Ectodermal cell (in vitro differentiated cells): Measurements from ENCODE around the gene PHYHIPL. TPM values are rescaled to one million over a fixed set of nuclear protein-coding genes. Genes with fewer than 3 reads are reported as not detected.

Experiments used
- H3K27ac ChIP-seq: 2 replicates; pipeline ENCODE4 v1.7.0; 2013; ENCODE audit warnings: mild to moderate bottlenecking, low read depth, low read length; ENCODE audit not compliant: insufficient read depth, poor library complexity, severe bottlenecking
- H3K27me3 ChIP-seq: 2 replicates; pipeline ENCODE4 v1.7.0; 2013; ENCODE audit warnings: mild to moderate bottlenecking, low read length; ENCODE audit not compliant: insufficient read depth, control insufficient read depth, poor library complexity, severe bottlenecking
- H3K36me3 ChIP-seq: one replicate; pipeline ENCODE4 v1.7.0; 2013; ENCODE audit warnings: low read length; ENCODE audit not compliant: control insufficient read depth, insufficient read depth
- H3K4me1 ChIP-seq: one replicate; pipeline ENCODE4 v1.7.0; 2013; ENCODE audit warnings: low read length; ENCODE audit not compliant: control insufficient read depth, insufficient read depth
- H3K4me3 ChIP-seq: 2 replicates; pipeline ENCODE4 v1.7.0; 2013; ENCODE audit warnings: low read depth, low read length, control low read depth; ENCODE audit not compliant: insufficient read depth
- H3K9me3 ChIP-seq: 2 replicates; pipeline ENCODE4 v1.7.0; 2013; ENCODE audit warnings: mild to moderate bottlenecking, low read length, moderate library complexity; ENCODE audit not compliant: control insufficient read depth
- WGBS, 2 experiments: methylation state at CpG; one replicate each; pipeline ENCODE4 v1.1.7; 2013; ENCODE audit warnings: missing lambda C conversion rate in 2 of 2; 5-methylcytosine and 5-hydroxymethylcytosine counted together
- polyA plus RNA-seq, 4 experiments: library from polyadenylated mRNA; stranded (reverse); fragments of 50-300 nt; gene quantifications; one replicate each; pipeline ENCODE4 v1.2.3, GENCODE V29; 2013

Gene PHYHIPL
- 3.9 TPM for polyA plus RNA-seq (2013, experiment 1 of 4)
- 2.1 TPM for polyA plus RNA-seq (2013, experiment 2 of 4)
- polyA plus RNA-seq (2013, experiment 3 of 4): 2.8 TPM
- polyA plus RNA-seq (2013, experiment 4 of 4): 2.2 TPM

GRCh38 chr10:59176241-59177030 is at the start of gene PHYHIPL:
PHYHIPL (plus strand) TSS chr10:59176643; CDS start chr10:59176854, 211 bp downstream.
- Histone ChIP-seq H3K4me1 (no peaks in the 10 kb centered on the region), H3K27ac (peak within 1 kb of the TSS; percentile 65), H3K27me3 (peaks cover 49% of the 10 kb centered on the region), H3K9me3 (no peaks in the 10 kb centered on the region), H3K36me3 (no peaks in the 10 kb centered on the region), H3K4me3 (peak within 1 kb of the TSS; percentile 39)
- 1% methylated on average over 90 of the region's 90 CpGs for WGBS, 2 experiments

- no peaks in the 10 kb centered on the region for H3K27me3 ChIP-seq
- peaks cover 8% of the 10 kb centered on the region for H3K4me1 ChIP-seq
- no peak overlapping the region for H3K4me3 ChIP-seq
- WGBS, 2 experiments: 90 to 91% methylated on average over 3 of the region's 3 CpGs
- no peak overlapping the region for H3K27ac ChIP-seq
- no peaks in the 10 kb centered on the region for H3K36me3 ChIP-seq
- no peaks in the 10 kb centered on the region for H3K9me3 ChIP-seq
Observed at GRCh38 chr10:59126991-59127390, 49.5 kb upstream of the PHYHIPL start.

GRCh38 chr10:59127991-59128390 is 48.5 kb upstream of the PHYHIPL start:
- H3K27ac ChIP-seq: no peak overlapping the region
- H3K4me3 ChIP-seq: no peak overlapping the region
- no peaks in the 10 kb centered on the region for H3K9me3 ChIP-seq
- WGBS, 2 experiments: 69% methylated on average over 1 of the region's 1 CpG
- peaks cover 8% of the 10 kb centered on the region for H3K4me1 ChIP-seq
- H3K36me3 ChIP-seq: no peaks in the 10 kb centered on the region
- no peaks in the 10 kb centered on the region for H3K27me3 ChIP-seq

- Histone ChIP-seq H3K4me3 (no peak overlapping the region), H3K27me3 (no peaks in the 10 kb centered on the region), H3K27ac (no peak overlapping the region), H3K4me1 (peaks cover 8% of the 10 kb centered on the region), H3K9me3 (no peaks in the 10 kb centered on the region), H3K36me3 (no peaks in the 10 kb centered on the region)
Observed at GRCh38 chr10:59129867-59130266, 46.6 kb upstream of the PHYHIPL start.

GRCh38 chr10:59131666-59132065 is 44.8 kb upstream of the PHYHIPL start:
- WGBS, 2 experiments: 68 to 91% methylated on average over 1 of the region's 1 CpG
- H3K4me3 ChIP-seq: no peak overlapping the region
- H3K9me3 ChIP-seq: no peaks in the 10 kb centered on the region
- H3K4me1 ChIP-seq: no peaks in the 10 kb centered on the region
- H3K27me3 ChIP-seq: no peaks in the 10 kb centered on the region
- no peak overlapping the region for H3K27ac ChIP-seq
- H3K36me3 ChIP-seq: no peaks in the 10 kb centered on the region

GRCh38 chr10:59133841-59134593 is 42.4 kb upstream of the PHYHIPL start:
- no peaks in the 10 kb centered on the region for H3K9me3 ChIP-seq
- H3K27ac ChIP-seq: no peak overlapping the region
- H3K27me3 ChIP-seq: no peaks in the 10 kb centered on the region
- no peaks in the 10 kb centered on the region for H3K4me1 ChIP-seq
- H3K4me3 ChIP-seq: no peak overlapping the region
- H3K36me3 ChIP-seq: no peaks in the 10 kb centered on the region
- WGBS, 2 experiments: 87 to 88% methylated on average over 1 of the region's 1 CpG

- H3K27ac ChIP-seq: no peak overlapping the region
- no peaks in the 10 kb centered on the region for H3K27me3 ChIP-seq
- H3K4me1 ChIP-seq: no peaks in the 10 kb centered on the region
- no peak overlapping the region for H3K4me3 ChIP-seq
- WGBS, 2 experiments: 89 to 95% methylated on average over 1 to 3 of the region's 3 CpGs
- H3K36me3 ChIP-seq: no peaks in the 10 kb centered on the region
- no peaks in the 10 kb centered on the region for H3K9me3 ChIP-seq
Observed at GRCh38 chr10:59134785-59135184, 41.7 kb upstream of the PHYHIPL start.

GRCh38 chr10:59135275-59135674 is 41.2 kb upstream of the PHYHIPL start:
- Histone ChIP-seq H3K27ac (no peak overlapping the region), H3K4me1 (no peaks in the 10 kb centered on the region)
- WGBS, 2 experiments: 80 to 84% methylated on average over 3 of the region's 3 CpGs

GRCh38 chr10:59138052-59138451 is 38.4 kb upstream of the PHYHIPL start:
- no peak overlapping the region for H3K4me3 ChIP-seq
- no peaks in the 10 kb centered on the region for H3K36me3 ChIP-seq
- H3K4me1 ChIP-seq: no peaks in the 10 kb centered on the region
- H3K27ac ChIP-seq: no peak overlapping the region
- no peaks in the 10 kb centered on the region for H3K9me3 ChIP-seq
- WGBS, 2 experiments: 96 to 97% methylated on average over 23 of the region's 23 CpGs
- H3K27me3 ChIP-seq: no peaks in the 10 kb centered on the region

More at GRCh38 chr10:59135275-59135674, 41.2 kb upstream of the PHYHIPL start:
- H3K4me3 ChIP-seq: no peak overlapping the region
- no peaks in the 10 kb centered on the region for H3K36me3 ChIP-seq
- H3K27me3 ChIP-seq: no peaks in the 10 kb centered on the region
- no peaks in the 10 kb centered on the region for H3K9me3 ChIP-seq

- H3K36me3 ChIP-seq: no peaks in the 10 kb centered on the region
- H3K4me3 ChIP-seq: no peak overlapping the region
- no peaks in the 10 kb centered on the region for H3K4me1 ChIP-seq
- H3K27me3 ChIP-seq: no peaks in the 10 kb centered on the region
- no peak overlapping the region for H3K27ac ChIP-seq
- WGBS, 2 experiments: 81 to 100% methylated on average over 1 of the region's 1 CpG
- no peaks in the 10 kb centered on the region for H3K9me3 ChIP-seq
Observed at GRCh38 chr10:59143544-59143943, 32.9 kb upstream of the PHYHIPL start.
